Natural killer cell (primary cell): Measurements from ENCODE around the gene LOXL1. TPM values are rescaled to one million over a fixed set of nuclear protein-coding genes. Genes with fewer than 3 reads are reported as not detected.

Experiments used
- ATAC-seq, 3 donors: fragments of 150-1000 bp in 2 of 3; fragments of 200-7000 bp in 1 of 3; cut with Tn5 transposase; 1 replicate in 1 of 3; 2 replicates in 2 of 3; pipeline ENCODE4 v1.10.0; 2021; ENCODE audit warnings: mild to moderate bottlenecking in 2 of 3, moderate library complexity in 2 of 3
- DNase-seq, 2 donors: peaks; one replicate each; pipeline versions ENCODE4 v3.0.0 to v3.0.0-alpha.2; 2013 to 2021; ENCODE audit warnings: mixed read lengths in 1 of 2
- H3K27ac ChIP-seq: one replicate; pipeline ENCODE4 v1.5.1; 2013; ENCODE audit warnings: mild to moderate bottlenecking, low read length
- H3K27me3 ChIP-seq: one replicate; pipeline ENCODE4 v1.6.1; 2013; ENCODE audit warnings: low read length; ENCODE audit not compliant: control insufficient read depth, insufficient read depth
- H3K36me3 ChIP-seq: one replicate; pipeline ENCODE4 v1.6.1; 2013; ENCODE audit warnings: low read length; ENCODE audit not compliant: control insufficient read depth, insufficient read depth
- H3K4me1 ChIP-seq: one replicate; pipeline ENCODE4 v1.6.1; 2013; ENCODE audit warnings: low read length; ENCODE audit not compliant: control insufficient read depth, insufficient read depth
- H3K4me3 ChIP-seq: one replicate; pipeline ENCODE4 v1.5.1; 2013; ENCODE audit warnings: low read length
- H3K9me3 ChIP-seq: one replicate; pipeline ENCODE4 v1.6.1; 2013; ENCODE audit warnings: low read length; ENCODE audit not compliant: control insufficient read depth, insufficient read depth
- H3K27ac Mint-ChIP-seq, 2 donors: one replicate each; pipeline ENCODE4 v1.8.0; 2022; ENCODE audit warnings: mild to moderate bottlenecking in 2 of 2, mixed read lengths in 2 of 2, moderate library complexity in 1 of 2
- H3K27me3 Mint-ChIP-seq, 2 donors: one replicate each; pipeline ENCODE4 v1.8.0; 2022; ENCODE audit warnings: low read depth in 2 of 2, mixed read lengths in 2 of 2
- H3K36me3 Mint-ChIP-seq: one replicate; pipeline ENCODE4 v1.8.0; 2022; ENCODE audit warnings: mixed read lengths
- H3K4me1 Mint-ChIP-seq, 2 donors: one replicate each; pipeline ENCODE4 v1.8.0; 2022; ENCODE audit warnings: mixed read lengths in 2 of 2
- H3K4me3 Mint-ChIP-seq: one replicate; pipeline ENCODE4 v1.8.0; 2022; ENCODE audit warnings: mild to moderate bottlenecking, moderate library complexity, mixed read lengths
- H3K9me3 Mint-ChIP-seq, 2 donors: one replicate each; pipeline ENCODE4 v1.8.0; 2022; ENCODE audit warnings: mixed read lengths in 2 of 2
- CTCF ChIP-seq: fragments of 200-600 bp; IDR thresholded peaks from one replicate; pipeline ENCODE4 v1.8.0; 2022; ENCODE audit warnings: antibody characterized with exemption
- WGBS: methylation state at CpG from one replicate; pipeline ENCODE4 v1.1.7; 2013; ENCODE audit warnings: missing lambda C conversion rate; ENCODE audit not compliant: insufficient coverage; 5-methylcytosine and 5-hydroxymethylcytosine counted together
- intact Hi-C: fragments of 100-400 bp; cut with micrococcal nuclease; formaldehyde crosslinking; loops from one replicate; pipeline ENCODE4 v1.14.2; 2022
- total RNA-seq, 4 donors: library from RNA; stranded (reverse); fragments of 120-200 nt in 1 of 4; gene quantifications; one replicate each; pipeline versions ENCODE4 v1.2.3 to v1.2.4, GENCODE V29; 2013 to 2022

LOXL1 gene
- total RNA-seq, 3 donors from 2014 or later (not counting 1 experiment from before 2014, with no cell fraction given) = 1.1 to 1.4 (median 1.3) TPM

- DNase-seq (peak; percentile 92 to 93), ATAC-seq (peak; percentile 84 to 93 (median 85))
- WGBS = 0% methylated on average over 27 of the region's 27 CpGs
- peaks cover 60% of the 10 kb centered on the region for H3K4me1 ChIP-seq
- H3K27me3 Mint-ChIP-seq = no peaks in the 10 kb centered on the region
- no peaks in the 10 kb centered on the region for H3K9me3 ChIP-seq
- peaks cover 52 to 77% of the 10 kb centered on the region in 2 donors for H3K4me1 Mint-ChIP-seq
- intact Hi-C loops = no loop called here
- H3K27me3 ChIP-seq = no peaks in the 10 kb centered on the region
- peak within 1 kb of the TSS; percentile 82 for H3K4me3 ChIP-seq
- peak within 1 kb of the TSS; percentile 99 for H3K4me3 Mint-ChIP-seq
- H3K27ac ChIP-seq = peak within 1 kb of the TSS; percentile 80
- H3K36me3 ChIP-seq = peaks cover 16% of the 10 kb centered on the region
- no peaks in the 10 kb centered on the region for H3K36me3 Mint-ChIP-seq
- H3K9me3 Mint-ChIP-seq = no peaks in the 10 kb centered on the region
- no peak for TF ChIP-seq CTCF
- H3K27ac Mint-ChIP-seq = peak within 1 kb of the TSS; percentile 89 to 95
These were observed 68.2 kb downstream of the LOXL1 start, which contains the start of gene PML for GRCh38 chr15:73994413-73994883. Gene PML, plus strand, starts transcription at chr15:73994716. Its CDS starts 97 bp downstream, at chr15:73994813.

GRCh38 chr15:73994912-73995622 is 68.8 kb downstream of the LOXL1 start:
- DNase-seq (peak; percentile 30 to 68), ATAC-seq (no peak)
- WGBS = under 1% methylated on average over 18 of the region's 18 CpGs
- H3K4me1 ChIP-seq = peaks cover 60% of the 10 kb centered on the region
- Mint-ChIP-seq H3K36me3 (no peaks in the 10 kb centered on the region), H3K4me1 (peaks cover 53 to 78% of the 10 kb centered on the region in 2 donors), H3K4me3 (peak overlapping the region; percentile 99), H3K27ac (peak overlapping the region; percentile 89 to 95), H3K27me3 (no peaks in the 10 kb centered on the region), H3K9me3 (no peaks in the 10 kb centered on the region)
- H3K4me3 ChIP-seq = peak overlapping the region; percentile 82
- intact Hi-C loops = no loop called here
- no peak for TF ChIP-seq CTCF
- no peaks in the 10 kb centered on the region for H3K9me3 ChIP-seq
- peak overlapping the region; percentile 80 for H3K27ac ChIP-seq
- H3K27me3 ChIP-seq = no peaks in the 10 kb centered on the region
- peaks cover 22% of the 10 kb centered on the region for H3K36me3 ChIP-seq

GRCh38 chr15:73996267-73996666 is 70.0 kb downstream of the LOXL1 start:
- Histone ChIP-seq H3K9me3 (no peaks in the 10 kb centered on the region), H3K36me3 (peaks cover 22% of the 10 kb centered on the region), H3K27me3 (no peaks in the 10 kb centered on the region), H3K4me3 (no peak overlapping the region), H3K4me1 (peaks cover 59% of the 10 kb centered on the region), H3K27ac (peak overlapping the region; percentile 80)
- ATAC-seq = no peak
- Mint-ChIP-seq H3K27me3 (no peaks in the 10 kb centered on the region), H3K4me3 (peak overlapping the region; percentile 99), H3K27ac (peak overlapping the region; percentile 89 to 95), H3K4me1 (peaks cover 58 to 75% of the 10 kb centered on the region in 2 donors), H3K9me3 (no peaks in the 10 kb centered on the region), H3K36me3 (no peaks in the 10 kb centered on the region)
- DNase-seq = no peak
- WGBS = 58% methylated on average over 1 of the region's 2 CpGs
- intact Hi-C loops = no loop called here
- no peak for TF ChIP-seq CTCF
